NAMALWA (cell line): ENCODE measurements around the gene RGMA.
"Not testable (repeated sequence)": the region's sequence is repeated elsewhere in the genome, so short reads cannot be mapped to it uniquely, and the experiment has no call there.

Source experiments
- DNase-seq: peaks from one replicate; pipeline ENCODE4 v3.0.0-alpha.2; 2015; ENCODE audit warnings: low spot score

Gene RGMA

DNA sequence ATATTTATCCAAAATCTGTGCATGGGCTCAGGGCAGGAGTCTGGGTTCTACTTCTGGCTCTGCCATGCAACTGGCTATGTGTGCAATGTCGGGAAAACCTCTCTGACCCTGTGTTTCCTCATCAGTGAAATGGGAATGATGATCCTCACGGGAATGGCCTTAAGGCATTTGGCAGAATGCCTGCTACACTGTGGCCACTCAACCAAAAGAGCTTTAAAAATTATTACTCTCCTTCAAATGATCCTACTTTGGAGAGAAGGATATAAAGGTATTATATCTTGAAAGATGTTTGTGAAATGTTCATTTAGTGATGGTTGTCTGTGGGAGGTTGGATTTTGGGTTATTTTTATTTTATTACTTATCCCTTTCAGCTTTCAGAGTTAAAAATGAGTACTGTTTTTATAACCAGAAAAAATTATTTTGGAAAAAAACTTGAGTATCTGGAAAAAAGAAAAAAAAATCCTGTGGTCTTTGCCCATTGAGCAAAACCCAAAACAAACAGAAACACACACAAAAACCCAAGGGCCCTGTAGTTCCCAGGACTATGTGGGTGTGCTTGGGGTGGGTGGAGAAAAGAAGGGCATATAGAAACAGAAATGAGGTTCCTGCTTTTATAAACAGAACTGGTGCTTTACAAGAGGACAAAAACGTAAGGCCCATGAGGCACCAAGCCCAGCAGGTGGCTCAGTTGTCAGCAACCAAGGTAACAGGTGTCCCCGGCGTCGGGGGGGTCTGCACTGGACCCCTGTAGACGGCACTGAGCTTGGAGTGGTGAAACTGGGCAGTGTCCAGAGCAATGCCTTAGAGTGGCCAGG, 22.0 kb downstream of the RGMA start:
- DNase-seq = no peak

DNA sequence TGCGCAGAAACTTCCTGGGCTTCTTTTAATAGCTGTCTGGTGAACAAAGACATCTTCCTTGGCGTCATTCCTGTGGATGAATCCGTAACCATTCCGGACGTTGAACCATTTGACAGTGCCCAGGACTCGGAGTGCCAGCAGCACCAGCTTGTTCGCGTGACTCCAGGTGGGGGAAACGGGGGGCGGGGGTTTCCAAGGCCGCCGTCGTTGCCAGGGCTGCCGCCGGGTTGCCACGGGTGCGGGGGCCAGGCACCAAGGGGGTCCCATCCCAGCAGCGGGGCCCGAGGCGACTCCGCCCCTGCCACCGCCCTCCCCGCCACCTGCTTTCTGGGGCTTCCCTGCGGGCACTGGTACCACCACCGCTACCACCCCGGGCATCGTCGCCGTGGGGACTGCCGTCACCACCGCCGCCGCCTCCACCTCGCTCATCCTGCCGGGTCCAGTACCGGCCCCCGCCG, 22.8 kb downstream of the RGMA start:
- DNase-seq = no peak

DNA sequence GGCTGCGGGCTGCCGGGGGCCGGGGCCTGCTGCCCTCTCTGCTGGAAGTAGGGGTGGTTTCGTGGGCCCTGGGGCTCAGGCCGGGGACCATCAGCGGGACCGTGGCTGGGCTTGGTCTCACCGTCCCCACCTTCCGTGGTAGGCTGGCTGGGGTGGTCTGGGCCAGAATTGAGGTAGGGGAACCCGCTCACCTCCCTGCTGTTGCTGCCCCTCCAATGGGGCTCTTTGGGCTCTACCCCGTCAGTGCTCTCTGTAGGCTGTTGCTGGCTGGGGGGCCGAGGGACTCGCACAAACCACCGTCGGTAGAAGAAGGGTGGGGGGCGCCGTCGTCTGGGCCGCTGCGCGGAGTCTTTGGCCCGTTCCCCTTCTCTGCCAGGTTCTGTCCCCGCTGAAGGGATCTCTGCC, 23.4 kb downstream of the RGMA start:
- DNase-seq = no peak

DNA sequence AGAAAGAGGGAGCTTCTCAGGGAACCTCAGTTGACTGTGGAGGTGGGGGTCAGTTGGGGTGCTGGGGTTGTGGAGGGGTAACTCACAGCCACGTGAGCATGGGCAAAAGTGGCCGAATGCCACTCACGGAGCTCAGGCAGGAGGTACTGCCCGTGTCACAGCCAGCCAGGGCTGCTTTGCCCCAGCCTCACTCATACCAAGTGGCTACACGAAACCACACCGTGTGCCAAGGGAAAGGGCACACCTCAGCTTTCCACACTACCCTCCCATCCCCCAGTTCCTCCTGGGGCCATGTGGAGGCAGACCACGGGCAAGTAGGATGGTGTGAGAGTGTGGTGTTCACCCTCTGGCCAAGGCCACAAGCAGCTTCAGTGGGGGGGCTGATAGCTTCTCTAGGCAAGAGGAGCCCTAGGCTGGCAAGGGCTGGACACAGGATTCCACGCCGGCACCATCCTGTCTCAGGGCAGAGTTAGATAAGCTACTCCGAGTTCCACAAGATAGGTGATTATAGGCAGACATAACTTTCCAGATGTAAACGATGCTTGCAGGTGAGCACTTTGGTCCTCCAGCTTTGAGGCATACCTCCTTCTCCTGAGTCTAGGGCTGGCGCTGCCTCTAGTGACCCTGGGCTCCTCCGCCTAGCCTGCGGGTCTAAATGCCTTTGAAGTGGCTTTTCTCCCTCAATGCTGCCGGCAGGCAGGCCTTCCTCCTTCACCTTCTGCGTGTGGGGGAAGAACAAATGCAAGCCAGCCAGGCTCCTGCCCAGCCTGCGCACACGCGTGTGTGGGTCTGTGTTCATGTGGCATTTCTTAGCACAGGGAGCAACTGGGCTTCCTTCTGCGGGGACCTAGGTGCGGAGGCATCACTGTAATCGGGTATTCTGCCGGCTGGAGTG, 25.0 kb downstream of the RGMA start:
- DNase-seq = no peak

DNA sequence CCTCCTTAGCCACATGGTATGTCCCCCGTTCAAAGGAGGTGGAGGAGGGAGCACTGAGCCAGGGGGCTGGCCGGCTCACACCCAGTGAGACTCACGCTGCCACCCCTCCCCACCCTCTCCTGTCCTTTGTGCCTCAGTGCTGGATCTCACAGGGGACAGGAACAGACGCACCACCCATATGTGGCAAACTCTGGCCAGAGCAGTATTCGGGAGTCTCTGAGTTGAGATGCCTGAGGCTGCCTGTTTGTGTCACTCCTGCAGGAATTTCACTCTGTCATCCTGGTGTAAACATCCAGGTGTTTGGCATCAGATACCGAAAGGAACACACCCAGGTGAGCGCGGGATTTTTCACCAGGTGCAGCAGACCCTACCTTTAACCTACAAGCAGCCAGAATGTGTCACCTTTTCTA, 25.7 kb downstream of the RGMA start:
- DNase-seq = no peak

DNA sequence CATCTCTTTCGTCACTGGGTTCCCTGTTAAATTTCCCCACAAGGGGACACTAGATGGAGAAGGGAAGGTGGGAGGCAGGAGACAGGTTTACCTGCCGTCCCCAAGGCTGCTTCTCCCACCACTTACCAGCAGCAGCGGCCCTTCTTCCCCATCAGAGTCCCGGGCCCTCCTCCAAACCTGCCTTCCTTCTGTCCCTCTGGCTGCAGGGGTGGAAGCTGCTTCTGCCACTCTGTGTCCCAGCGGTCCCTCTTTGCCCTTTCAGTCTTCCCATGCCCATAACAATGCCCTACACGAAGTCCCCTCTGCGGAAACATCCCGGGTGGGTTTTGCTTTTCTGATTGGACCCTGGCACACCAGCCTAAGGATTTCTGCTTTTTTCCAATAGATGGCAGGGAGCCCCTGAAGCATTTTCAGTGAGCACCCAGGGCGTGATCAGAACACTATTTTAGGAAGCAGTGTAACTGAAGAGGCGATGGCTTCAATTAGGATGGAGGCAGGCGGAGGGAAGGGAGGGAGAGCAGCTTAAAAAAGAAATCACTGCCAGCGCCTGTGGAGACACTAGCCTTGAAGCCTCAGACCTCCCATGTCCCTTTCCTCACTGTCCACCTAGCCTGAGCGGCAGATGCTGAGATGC, 26.3 kb downstream of the RGMA start:
- DNase-seq = not testable (repeated sequence)

DNA sequence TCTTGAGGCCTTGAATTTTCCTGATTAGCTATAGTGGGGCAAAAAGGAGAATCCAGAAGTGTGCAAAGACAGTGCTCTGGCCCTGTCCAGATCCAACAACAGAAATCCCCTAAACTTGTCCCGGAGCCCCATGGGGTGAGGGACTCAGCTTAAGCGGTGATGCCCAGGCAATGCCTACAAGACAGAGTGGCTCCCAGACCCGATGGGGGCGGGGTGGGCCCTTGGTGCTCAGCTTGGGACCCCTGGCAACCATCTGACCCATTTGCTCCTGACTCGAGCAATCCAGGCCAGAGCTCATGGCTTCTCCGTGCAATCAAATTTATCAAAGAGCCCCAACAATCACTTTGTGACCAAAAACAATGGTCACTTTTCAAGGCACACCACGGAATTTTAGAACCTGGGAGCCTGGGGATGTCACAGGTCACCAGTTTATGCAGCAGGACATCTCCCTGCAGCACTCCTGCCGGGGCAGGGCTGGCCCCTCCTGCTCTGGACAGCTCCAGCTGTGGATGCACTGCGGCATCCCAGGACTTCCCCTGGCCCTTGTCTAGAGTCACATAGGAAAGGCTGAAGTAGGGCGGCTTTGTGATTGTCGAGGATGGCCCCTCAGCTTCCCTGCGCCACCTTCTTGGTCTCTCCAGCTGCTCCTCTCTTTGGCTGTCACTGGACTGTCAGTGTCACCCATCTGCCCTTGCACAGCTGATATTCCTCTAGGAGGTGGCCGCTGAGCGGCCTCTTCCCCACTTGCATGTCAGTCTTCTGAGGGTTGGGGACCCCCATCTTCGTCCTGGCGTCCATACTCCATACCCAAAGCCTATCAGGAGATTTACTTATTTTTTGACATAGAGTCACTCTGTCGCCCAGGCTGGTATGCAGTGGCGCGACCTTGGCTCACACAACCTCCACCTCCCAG, 28.4 kb downstream of the RGMA start:
- no peak for DNase-seq

DNA sequence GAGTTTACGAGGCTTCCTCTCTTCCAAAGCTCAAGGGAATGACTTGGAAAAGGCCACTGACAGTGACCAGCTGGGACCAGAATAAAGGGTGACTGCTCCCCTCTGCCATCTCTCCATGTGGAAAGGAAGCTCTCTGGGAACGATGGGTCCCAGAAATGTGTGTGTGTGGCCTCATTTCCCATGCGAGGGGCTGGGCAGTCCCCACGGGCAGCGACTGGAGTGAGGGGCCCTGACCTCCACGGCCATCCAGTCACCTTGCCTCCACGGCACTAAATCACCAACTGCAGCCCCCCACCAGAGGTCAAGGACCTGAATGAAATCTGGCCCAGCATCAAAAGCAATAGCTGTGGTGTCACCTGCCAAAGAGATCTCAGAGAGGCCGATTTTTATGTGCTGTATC, 29.6 kb downstream of the RGMA start:
- DNase-seq = no peak

DNA sequence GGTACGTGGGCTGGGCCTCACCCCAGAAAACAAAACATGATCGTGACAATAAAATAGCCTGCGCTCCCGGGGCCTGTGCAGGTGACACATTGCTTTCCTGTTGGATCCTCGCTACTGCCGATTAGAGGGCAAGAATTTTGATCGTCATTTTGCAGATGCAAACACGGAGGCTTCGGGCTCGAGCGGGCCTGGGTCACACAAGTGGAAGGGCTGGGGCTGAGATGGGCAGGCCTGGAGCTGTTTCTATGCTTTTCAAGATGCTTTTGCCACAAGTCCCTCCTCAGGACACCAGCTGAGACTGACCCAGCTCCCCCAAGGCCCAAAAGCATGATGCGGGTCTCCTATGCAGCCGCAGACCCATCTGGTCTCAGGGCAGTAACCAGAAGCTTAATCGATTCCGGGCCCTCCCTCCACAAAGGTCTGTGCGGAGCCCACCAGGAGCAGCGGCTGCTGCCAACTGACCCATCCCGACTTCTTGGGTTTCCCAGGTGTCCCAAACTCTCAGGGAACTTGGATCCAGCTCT, 30.0 kb downstream of the RGMA start:
- no peak for DNase-seq

DNA sequence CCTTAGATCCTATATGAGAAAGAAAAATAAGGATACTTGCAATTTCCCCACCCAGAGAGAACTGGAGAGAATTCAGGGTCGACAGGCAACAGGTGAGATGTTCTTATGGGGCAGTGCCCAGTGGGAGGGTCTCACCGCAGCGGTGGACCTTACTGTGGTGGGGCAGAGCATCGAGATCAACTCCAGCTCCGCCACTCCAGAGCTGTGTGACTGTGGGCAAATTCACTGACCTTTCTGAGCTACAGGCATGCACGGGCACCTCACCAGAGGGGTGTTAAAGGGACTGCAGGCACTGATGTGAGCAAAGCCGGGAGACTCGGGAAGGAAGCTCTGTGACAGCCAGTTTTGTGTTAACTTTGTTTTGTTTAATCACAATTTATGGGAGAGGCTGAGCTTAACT, 30.9 kb downstream of the RGMA start:
- no peak for DNase-seq

DNA sequence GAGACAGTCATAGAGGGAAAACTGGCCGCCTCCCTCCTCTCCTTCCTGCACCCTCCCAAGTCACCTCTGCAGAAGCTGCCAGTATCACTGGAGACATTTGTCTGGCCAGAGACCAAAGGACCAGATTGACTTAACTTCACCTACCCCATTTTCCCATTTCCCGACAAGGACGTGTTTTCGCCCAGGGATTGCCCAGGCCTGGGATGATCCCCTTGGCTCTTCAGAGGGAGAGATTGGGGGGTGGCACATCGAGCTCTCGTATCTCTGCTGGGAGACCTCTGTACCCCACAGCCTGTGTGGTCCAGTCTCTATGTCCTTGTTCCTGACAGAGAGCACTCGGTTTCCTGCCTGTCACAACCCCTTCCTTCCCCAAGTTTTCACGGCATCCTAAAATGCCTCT, 31.4 kb downstream of the RGMA start:
- DNase-seq = no peak

DNA sequence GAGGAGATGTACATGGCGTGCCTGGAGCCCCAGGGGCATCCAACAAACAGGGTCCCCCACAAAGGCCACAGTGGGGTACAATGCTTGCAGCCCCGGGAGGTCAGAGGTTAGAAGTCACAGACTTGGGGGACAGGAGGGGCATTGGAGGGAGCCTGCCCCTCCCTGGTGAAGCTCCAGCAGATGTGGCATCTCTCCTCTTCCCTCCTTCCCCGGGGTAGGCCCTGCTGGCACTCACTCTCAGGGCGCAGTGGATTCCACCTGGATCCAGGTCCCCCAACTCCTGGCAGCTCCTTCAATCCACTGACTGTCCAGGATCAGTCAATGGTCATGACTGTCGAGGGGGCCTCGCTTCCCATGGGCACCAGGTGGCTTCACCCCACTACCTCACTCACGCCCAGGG, 32.2 kb downstream of the RGMA start:
- no peak for DNase-seq

DNA sequence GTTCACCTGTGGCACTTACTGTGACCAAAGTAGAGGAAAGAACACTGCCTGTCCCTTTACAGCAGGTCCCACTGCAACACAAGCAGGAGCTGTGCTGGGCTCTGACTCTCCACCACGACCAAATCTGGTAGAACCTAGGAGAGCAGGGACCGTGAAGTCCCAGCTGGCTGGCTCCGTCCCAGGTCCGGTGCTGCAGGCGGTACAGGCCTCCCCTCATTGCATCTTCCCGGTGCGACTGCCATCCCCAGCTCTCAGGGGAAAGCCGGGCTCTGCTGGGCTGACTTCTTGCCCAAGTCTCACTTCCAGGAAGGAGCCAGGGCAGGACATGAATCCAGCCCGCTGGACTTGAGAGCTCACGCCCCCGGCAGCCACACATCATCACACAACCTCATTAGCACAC, 33.8 kb downstream of the RGMA start:
- no peak for DNase-seq

DNA sequence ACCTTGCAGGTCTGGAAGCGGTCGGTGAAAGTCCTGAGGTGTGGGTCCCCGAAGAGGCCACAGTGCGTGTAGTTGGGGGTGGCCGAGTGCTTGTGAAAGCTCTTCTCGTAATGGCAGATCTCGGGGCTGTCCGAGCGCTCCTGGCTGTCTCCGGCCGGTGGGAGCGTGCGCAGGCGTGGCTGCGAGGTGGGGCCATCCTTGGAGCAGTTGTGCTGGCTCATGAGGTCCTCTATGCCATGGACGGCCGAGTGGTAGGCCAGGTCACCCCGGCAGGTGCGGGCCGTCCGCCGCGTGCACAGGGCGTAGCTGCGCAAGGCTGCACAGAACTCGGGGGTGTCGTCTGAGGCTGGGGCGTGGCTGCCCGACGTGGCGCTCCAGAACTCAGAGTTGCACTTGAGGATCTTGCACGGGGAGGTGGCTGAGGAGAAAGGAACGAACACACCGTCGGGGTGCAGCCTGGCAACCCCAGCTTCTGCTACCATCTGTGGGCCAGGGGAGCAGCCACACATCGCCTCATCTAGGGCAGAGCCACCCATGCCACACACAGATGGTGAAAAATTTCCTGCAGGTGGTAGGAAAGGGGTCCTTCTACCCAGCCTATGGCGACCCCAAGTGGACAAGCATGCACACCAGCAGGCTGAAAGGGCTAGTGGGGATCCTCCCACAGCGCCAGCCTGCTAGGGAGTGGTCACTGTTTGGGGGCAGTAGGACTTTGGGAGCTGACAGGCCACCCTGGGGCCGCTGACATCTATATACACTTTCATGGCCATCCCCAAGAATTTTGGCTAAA, 36.7 kb downstream of the RGMA start:
- DNase-seq = peak; percentile 60

DNA sequence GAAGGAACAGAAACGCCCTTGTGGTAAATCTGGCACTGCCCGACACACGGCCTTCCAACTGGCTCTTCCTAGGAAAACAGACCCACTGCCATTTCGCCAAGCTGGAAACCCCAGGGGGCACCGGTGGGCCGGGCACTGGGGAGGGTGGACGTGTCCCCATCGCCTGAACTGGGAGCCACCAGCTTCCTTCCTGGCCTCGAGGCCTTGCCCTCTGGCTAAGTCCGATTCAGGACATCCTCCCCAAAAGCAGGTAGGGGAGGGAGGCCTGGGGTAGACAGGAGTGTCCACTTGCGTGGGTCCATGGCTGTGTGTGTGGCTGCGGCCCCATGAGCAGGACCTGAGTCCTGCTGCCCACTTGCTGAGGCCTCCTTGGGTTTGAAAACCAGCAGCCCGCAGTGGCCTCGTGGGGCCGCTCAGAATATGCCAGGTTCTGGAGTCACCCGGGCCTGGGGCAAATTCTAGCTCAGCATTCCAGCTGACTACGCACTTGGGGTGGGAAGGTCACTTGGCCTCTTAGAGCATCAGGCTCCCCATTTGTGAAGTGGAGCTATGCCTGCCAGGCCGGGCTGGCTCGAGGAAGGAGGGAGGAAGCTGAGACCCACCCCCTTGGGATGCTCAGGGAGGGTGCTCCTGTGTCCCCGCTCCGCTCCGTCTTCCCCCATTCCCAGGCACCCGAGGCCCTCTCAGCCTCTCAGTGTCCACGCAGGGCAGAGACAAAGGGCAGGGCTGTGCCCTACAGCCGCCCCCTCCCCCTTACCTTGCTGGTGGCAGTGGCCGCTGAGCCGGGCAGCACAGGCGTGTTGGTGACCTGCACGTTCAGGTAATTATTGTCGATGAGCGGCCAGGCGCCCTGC, 37.5 kb downstream of the RGMA start:
- no peak for DNase-seq

DNA sequence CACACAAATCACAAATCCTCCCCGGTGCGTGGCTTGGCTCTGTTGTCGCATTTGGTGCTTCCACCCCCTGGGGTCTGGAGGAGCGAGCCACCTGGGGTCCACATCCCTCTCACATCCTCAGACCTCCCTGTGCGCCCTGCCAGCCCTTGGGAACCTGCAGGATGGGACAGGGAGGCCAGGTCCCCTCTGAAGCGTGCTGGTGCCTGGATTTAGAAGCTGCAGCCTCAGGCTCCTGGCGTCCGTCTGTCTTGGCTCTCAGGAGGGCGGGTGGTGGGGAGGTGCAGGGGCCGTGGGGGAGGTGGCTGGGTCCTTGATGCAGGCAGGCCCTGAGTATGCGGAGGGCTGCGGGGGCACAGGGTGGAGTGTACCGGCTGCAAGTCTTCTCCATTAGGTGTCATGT, 38.4 kb downstream of the RGMA start:
- no peak for DNase-seq

DNA sequence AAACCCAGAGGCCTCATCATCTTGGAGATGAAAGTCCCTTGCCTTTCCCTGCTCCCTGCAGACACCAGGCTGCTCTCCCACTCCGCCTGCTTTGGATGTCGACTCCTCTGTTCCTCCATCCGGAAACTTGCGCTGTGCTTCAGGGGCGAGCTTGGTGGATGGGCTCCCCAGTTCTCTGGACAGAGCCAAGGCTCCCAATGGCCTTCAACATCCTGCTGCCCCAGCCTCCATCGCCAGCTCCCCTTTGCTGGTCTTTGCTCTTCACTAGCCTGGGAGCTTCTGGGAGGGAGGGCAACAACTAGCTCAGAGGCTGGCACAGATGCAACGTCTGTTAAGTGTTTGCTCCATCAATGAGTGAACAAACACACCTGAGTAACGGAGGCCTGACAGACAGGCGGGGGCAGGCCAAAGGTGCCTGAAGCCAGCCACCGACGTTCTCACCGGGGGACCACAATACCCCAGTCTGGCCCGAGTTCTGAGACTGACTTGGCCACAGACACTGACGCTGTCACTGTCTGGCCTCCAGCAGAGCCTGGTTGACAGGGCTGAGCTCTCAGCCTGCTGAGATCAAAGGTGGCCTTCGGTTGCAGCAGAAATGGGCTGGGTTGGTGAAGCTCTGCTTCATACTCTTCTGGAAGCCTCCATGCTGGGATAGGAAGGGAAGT, 39.0 kb downstream of the RGMA start:
- no peak for DNase-seq

DNA sequence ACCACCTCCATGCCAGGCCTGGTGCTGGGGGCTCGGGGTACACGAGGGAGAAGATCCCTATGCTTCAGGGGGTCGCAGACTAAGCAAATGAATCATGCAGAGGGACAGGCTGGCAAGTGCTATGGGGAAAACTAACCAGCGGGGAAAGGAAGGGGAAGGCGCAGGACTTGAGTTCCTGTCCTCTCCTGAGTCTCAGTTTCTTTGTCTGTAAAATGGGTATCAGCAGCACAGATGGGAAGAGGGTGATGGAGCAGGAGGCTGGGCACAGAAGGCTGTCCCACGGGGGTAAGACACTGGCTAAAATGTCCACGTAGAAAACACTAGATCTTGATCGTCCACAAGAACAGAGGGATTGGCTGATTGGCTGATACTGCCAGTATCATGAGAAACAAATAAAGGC, 39.8 kb downstream of the RGMA start:
- DNase-seq = no peak

DNA sequence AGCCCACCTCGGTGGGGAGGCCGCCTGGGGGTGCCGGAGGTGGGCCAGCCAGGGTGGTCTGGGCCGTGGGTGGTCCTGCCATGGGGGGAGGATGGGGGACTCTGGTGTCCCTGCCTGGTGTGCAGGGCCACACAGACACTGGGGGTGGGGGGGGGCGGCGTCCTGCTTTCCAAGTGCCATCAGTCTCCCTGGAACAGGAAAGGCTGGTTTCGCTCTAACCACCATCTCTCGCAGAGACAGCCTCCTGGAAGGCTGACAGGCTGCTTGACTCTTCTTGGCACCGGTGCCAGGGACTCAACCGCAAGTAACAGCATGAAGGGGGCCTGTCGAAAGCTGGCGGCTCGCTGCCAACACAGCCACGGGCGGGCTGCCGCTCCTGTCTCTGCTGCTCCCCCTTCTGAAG, 40.3 kb downstream of the RGMA start:
- no peak for DNase-seq
